Activated CD8-positive, alpha-beta T cell treated with anti-CD3 and anti-CD28 coated beads for 36 hours (primary cell): ENCODE results near the gene OR2J3. TPM values are rescaled to one million over a fixed set of nuclear protein-coding genes. Genes with fewer than 3 reads are reported as not detected.
"Not testable (repeated sequence)": the region's sequence is repeated elsewhere in the genome, so short reads cannot be mapped to it uniquely, and the experiment has no call there.

Source experiments
- ATAC-seq: fragments of 200-7000 bp; cut with Tn5 transposase; one replicate; pipeline ENCODE4 v1.10.0; 2021; ENCODE audit warnings: mild to moderate bottlenecking, moderate library complexity
- CTCF ChIA-PET: fragments of 350-600 bp; sonication (Branson Sonifier 250); formaldehyde crosslinking; loops from one replicate; lab custom pipeline; 2021; ENCODE audit warnings: antibody characterized with exemption; lab: Charles Lee
- POLR2A ChIA-PET: fragments of 350-600 bp; sonication (Branson Sonifier 250); formaldehyde crosslinking; loops from one replicate; lab custom pipeline; 2021; ENCODE audit warnings: antibody characterized with exemption; lab: Charles Lee
- DNase-seq: peaks from one replicate; pipeline ENCODE4 v3.0.0-alpha.2; 2020
- H3K27ac Mint-ChIP-seq: one replicate; pipeline ENCODE4 v1.8.0; 2021; ENCODE audit warnings: mild to moderate bottlenecking, mixed read lengths
- H3K27me3 Mint-ChIP-seq: one replicate; pipeline ENCODE4 v1.8.0; 2021; ENCODE audit warnings: mixed read lengths
- H3K36me3 Mint-ChIP-seq: one replicate; pipeline ENCODE4 v1.8.0; 2021; ENCODE audit warnings: low read depth, mixed read lengths
- H3K4me1 Mint-ChIP-seq: one replicate; pipeline ENCODE4 v1.8.0; 2021; ENCODE audit warnings: low read depth, mixed read lengths
- H3K4me3 Mint-ChIP-seq: one replicate; pipeline ENCODE4 v1.8.0; 2021; ENCODE audit warnings: mild to moderate bottlenecking, moderate library complexity, mixed read lengths
- H3K9me3 Mint-ChIP-seq: one replicate; pipeline ENCODE4 v1.8.0; 2021; ENCODE audit warnings: mixed read lengths
- intact Hi-C: fragments of 100-400 bp; cut with micrococcal nuclease; formaldehyde crosslinking; loops from one replicate; pipeline ENCODE4 v1.10.0; 2022
- total RNA-seq, 2 experiments: library from RNA; stranded (reverse); gene quantifications; one replicate each; pipeline ENCODE4 v1.2.3, GENCODE V29; 2021
- TF ChIP-seq, protein P1 (sequence below): fragments of 200-600 bp; IDR thresholded peaks from one replicate; pipeline ENCODE4 v1.8.0; 2022; ENCODE audit warnings: antibody characterized with exemption, mild to moderate bottlenecking

The OR2J3 gene
- total RNA-seq, 2 experiments from 2014 or later = not detected

DNA sequence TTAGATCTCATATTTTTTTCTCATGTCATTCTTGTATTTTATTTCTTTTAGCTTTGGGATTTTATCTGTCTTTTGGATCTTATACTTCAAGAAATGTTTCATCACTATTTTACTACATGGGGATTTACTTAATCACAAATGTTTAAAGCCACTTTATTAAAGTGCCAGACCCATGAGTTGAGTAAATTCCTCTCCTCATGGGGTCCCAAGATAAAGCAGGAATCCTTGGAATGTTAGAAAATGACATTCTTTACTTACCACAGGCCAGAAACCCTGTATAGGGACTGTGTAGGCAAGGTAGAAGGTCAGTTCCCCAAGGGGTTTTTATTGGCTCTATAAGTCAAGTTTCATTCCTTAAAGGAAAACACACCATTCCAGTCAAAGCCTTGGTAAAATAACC, 34.5 kb downstream of the OR2J3 start:
- ChIA-PET CTCF (no interaction called here), POLR2A (no interaction called here)
- ATAC-seq (no peak), DNase-seq (no peak)
- H3K27me3 Mint-ChIP-seq = peaks cover 8% of the 10 kb centered on the region
- H3K27ac Mint-ChIP-seq = no peak overlapping the region
- intact Hi-C loops = no loop called here
- no peak overlapping the region for H3K4me3 Mint-ChIP-seq
- no peaks in the 10 kb centered on the region for H3K36me3 Mint-ChIP-seq
- H3K9me3 Mint-ChIP-seq = no peaks in the 10 kb centered on the region
- H3K4me1 Mint-ChIP-seq = no peaks in the 10 kb centered on the region
- TF ChIP-seq, protein P1, sequence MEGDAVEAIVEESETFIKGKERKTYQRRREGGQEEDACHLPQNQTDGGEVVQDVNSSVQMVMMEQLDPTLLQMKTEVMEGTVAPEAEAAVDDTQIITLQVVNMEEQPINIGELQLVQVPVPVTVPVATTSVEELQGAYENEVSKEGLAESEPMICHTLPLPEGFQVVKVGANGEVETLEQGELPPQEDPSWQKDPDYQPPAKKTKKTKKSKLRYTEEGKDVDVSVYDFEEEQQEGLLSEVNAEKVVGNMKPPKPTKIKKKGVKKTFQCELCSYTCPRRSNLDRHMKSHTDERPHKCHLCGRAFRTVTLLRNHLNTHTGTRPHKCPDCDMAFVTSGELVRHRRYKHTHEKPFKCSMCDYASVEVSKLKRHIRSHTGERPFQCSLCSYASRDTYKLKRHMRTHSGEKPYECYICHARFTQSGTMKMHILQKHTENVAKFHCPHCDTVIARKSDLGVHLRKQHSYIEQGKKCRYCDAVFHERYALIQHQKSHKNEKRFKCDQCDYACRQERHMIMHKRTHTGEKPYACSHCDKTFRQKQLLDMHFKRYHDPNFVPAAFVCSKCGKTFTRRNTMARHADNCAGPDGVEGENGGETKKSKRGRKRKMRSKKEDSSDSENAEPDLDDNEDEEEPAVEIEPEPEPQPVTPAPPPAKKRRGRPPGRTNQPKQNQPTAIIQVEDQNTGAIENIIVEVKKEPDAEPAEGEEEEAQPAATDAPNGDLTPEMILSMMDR = no peak

DNA sequence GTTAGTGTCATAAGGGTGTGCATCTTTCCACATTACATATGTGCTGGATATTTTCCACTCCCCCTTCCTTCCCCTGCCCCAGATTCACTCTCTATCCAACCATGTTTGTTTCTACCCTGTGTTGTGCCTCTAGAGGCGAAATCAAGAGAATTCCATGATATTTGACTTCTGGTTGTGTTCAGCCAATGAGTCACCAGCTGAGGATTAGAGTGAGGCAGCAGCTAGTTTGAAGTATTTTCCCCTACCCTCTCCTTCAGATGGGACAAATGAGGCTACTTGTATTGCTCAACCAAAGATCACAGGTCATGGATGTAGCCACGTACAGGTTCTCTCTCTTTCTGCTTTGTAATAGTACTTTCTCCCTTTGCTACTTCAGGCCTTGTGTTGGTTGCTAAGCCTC, 38.3 kb downstream of the OR2J3 start:
- H3K9me3 Mint-ChIP-seq = peaks cover 3% of the 10 kb centered on the region
- no peaks in the 10 kb centered on the region for H3K4me1 Mint-ChIP-seq
- H3K27ac Mint-ChIP-seq = no peak overlapping the region
- CTCF ChIA-PET = interaction anchor here (1.4 kb wide), 1 partner anchor 508 kb away, joined by 4 read pairs; no protein-coding TSS in a partner anchor
- no peak overlapping the region for H3K4me3 Mint-ChIP-seq
- no peak for ATAC-seq
- TF ChIP-seq, protein P1 = no peak
- intact Hi-C loops = no loop called here
- H3K27me3 Mint-ChIP-seq = peaks cover 16% of the 10 kb centered on the region
- DNase-seq = no peak
- POLR2A ChIA-PET = no interaction called here
- no peaks in the 10 kb centered on the region for H3K36me3 Mint-ChIP-seq

DNA sequence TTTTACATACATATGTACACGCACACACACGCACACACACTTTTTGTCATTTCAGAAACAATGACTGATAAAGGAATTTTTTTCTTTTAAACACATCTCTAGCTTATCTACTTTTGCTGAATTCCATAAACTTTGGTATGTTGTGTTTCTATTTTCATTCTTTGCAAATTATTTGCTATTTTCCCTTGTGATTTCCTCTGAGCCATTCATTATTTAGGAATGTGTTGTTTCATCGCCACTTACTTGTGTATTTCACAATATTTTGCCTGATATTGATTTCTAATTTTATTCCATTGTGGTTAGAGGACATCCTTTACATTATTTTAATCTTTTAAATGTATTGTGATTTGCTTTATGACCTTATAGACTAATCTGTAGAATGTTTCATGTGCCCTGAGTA, 39.2 kb downstream of the OR2J3 start:
- CTCF ChIA-PET = no interaction called here
- DNase-seq = no peak
- TF ChIP-seq, protein P1 = no peak
- POLR2A ChIA-PET = no interaction called here
- intact Hi-C loops = no loop called here
- Mint-ChIP-seq H3K36me3 (no peaks in the 10 kb centered on the region), H3K27me3 (peaks cover 20% of the 10 kb centered on the region), H3K4me3 (no peak overlapping the region), H3K27ac (no peak overlapping the region), H3K4me1 (no peaks in the 10 kb centered on the region), H3K9me3 (peaks cover 3% of the 10 kb centered on the region)
- no peak for ATAC-seq

DNA sequence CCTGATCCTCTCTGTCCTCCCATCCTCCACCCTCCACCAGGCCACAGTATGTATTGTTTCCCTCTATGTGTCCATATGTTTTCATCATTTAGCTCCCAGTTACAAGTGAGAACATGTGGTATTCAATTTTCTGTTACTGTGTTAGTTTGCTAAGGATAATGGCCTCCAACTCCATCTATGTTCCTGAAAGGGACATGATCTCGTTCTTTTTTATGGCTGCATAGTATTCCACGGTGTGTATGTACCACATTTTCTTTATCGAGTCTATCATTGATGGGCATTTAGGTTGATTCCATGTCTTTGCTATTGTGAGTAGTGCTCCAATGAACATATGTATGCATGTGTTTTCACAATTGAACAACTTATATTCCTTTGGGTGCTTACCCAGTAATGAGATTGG, 41.6 kb downstream of the OR2J3 start:
- CTCF ChIA-PET, POLR2A ChIA-PET, H3K27ac Mint-ChIP-seq, H3K4me1 Mint-ChIP-seq, H3K36me3 Mint-ChIP-seq, ATAC-seq, intact Hi-C loops, DNase-seq, H3K9me3 Mint-ChIP-seq, H3K4me3 Mint-ChIP-seq: not testable (repeated sequence)
- H3K27me3 Mint-ChIP-seq = peaks cover 29% of the 10 kb centered on the region

DNA sequence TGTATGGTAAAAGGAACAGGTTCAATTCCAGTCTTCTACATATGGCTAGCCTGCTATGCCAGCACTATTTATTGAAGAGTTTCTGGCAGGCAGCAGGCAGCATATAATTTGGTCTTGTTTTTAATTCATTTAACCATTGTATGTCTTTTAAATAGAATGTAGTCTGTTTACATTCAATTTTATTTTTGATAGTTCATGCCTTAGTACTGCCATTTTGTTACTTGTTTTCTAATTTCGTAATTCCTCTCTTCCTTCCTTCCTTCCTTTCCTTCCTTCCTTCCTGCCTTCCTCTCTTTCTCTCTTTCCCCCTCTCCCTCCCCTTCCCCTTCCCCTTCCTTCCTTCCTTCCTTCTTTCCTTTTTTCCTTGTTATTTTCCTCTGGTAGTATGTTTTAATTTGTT, 45.2 kb downstream of the OR2J3 start:
- CTCF ChIA-PET = no interaction called here
- Mint-ChIP-seq H3K27ac (no peak overlapping the region), H3K36me3 (no peaks in the 10 kb centered on the region), H3K4me1 (no peaks in the 10 kb centered on the region), H3K27me3 (peaks cover 45% of the 10 kb centered on the region), H3K4me3 (no peak overlapping the region), H3K9me3 (peaks cover 3% of the 10 kb centered on the region)
- intact Hi-C loops = no loop called here
- POLR2A ChIA-PET = no interaction called here
- DNase-seq = no peak
- no peak for ATAC-seq
- TF ChIP-seq, protein P1 = no peak

DNA sequence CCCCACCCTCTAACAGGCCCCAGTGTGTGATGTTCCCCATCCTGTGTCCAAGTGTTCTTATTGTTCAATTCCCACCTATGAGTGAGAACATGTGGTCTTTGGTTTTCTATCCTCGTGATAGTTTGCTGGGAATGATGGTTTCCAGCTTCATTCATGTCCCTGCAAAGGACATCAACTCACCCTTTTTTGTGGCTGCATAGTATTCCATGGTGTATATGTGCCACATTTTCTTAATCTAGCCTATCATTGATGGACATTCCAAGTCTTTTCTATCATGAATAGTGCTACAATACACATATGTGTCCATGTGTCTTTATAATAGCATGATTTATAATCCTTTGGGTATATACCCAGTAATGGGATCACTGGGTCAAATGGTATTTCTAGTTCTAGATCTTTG, 47.3 kb downstream of the OR2J3 start:
- H3K36me3 Mint-ChIP-seq, H3K4me3 Mint-ChIP-seq, H3K9me3 Mint-ChIP-seq, CTCF ChIA-PET, ATAC-seq, H3K27ac Mint-ChIP-seq, intact Hi-C loops, H3K4me1 Mint-ChIP-seq, POLR2A ChIA-PET, DNase-seq: not testable (repeated sequence)
- H3K27me3 Mint-ChIP-seq = peaks cover 36% of the 10 kb centered on the region

DNA sequence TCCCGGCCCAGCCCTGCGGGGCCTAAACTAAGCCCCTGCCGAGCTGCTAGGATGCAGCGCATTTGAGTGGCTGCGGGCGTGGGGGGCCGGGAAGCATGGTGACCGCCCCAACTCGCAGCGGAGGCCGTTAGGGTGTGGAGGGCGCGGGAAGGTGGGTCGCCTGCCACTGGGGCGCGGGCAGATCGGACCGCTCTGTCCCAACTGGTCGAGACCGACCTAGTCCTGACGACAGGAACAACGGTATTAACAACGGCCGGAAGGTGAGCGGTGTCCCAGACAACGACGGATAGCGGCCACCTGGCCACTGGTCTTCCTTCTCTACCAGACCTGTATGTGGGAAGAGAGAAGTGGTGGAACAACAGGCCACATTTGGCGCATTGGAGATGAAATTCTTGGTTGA, 52.1 kb downstream of the OR2J3 start:
- H3K4me1 Mint-ChIP-seq, intact Hi-C loops, CTCF ChIA-PET, H3K4me3 Mint-ChIP-seq, DNase-seq, H3K9me3 Mint-ChIP-seq, H3K27ac Mint-ChIP-seq, H3K36me3 Mint-ChIP-seq, ATAC-seq, POLR2A ChIA-PET: not testable (repeated sequence)
- H3K27me3 Mint-ChIP-seq = peaks cover 29% of the 10 kb centered on the region
